Measurements from ENCODE around the gene COL4A2. TPM values are rescaled to one million over a fixed set of nuclear protein-coding genes. Genes with fewer than 3 reads are reported as not detected.

The COL4A2 gene
- total RNA-seq, 1 donor from 2014 or later, result 1,556 TPM

DNA sequence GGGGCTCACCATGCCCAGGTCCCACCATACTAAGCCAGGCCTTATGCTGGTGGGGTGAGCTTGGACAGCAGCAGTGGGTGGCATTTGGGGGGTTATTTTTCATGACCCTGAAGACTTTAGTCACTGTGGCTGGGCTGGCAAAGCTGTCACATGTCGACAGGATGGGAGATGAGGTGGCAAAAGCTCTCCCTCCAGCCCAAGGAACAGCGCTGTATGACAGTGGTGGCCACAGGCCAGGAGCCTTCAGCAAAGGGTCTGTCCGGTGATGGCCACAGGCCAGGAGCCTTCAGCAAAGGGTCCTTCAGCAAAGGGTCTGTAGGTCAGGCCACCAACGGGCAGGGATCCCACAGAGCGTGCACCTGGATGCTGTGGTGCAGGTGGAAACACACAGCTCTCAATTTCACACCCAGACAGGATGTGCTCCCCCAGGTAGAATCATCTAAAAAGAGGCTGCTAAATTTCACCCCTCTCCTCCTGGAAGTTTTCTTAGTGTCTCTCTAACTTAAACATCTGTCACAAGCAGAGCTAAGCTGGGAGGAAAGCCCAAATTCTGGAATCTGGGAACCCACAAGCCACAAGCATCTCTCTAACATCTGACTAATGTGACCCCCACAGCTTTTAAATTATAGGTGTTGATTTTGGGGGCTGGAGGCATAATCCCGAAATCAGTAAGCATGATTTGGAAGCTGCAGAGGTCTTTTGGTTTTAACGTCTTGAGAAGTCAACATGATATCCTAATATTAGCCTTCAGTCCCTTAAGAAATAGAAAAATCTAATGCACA lies 23.2 kb upstream of the COL4A2 start:
- no peaks in the 10 kb centered on the region for H3K9me3 Mint-ChIP-seq (ENCODE audit: unreplicated experiment)

DNA sequence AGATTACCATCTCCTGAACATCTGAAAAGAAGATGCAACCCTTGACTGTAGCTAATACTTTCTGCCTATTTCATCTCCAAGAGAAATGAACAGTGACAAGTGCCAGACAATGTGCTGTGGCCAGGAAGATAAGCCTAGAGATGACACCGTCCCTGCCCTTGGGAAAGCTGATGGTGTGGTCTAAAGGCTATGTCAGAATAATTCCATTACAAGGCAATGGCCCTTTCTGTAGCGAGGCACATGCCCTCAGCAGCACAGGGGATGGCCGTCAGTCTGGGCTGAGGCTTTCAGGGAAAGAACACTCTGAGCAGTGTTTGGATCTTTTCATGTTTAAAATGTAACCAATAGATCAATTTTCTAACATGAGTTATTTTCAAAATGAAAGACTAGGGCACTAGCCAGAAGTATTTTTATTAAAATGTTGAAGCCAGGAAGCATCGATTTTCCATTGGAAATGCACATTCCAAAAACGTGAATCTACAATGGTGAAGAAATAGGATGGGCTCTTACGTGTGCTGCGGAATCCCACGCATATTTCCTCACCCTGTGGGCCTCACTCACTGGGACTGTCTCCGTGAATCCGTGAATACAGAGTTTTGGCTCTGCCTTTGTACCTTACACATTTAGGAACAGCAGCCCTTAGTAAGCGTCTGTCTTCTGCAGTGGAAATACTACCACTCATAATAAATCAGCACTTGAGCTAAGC lies 22.2 kb upstream of the COL4A2 start:
- H3K4me1 Mint-ChIP-seq (ENCODE audit: unreplicated experiment), result peaks cover 74% of the 10 kb centered on the region
- H3K9me3 Mint-ChIP-seq (ENCODE audit: unreplicated experiment), result no peaks in the 10 kb centered on the region
- DNase-seq (ENCODE audit: low spot score), result no peak
- TF ChIP-seq CTCF (IDR thresholded peaks at IDR 0.05; ENCODE audit: unreplicated experiment), result no peak
- H3K27me3 Mint-ChIP-seq (ENCODE audit: unreplicated experiment), result peaks cover 24% of the 10 kb centered on the region
- peaks cover 67% of the 10 kb centered on the region for H3K36me3 Mint-ChIP-seq (ENCODE audit: low read depth, unreplicated experiment)
- H3K27ac Mint-ChIP-seq (ENCODE audit: unreplicated experiment), result no peak overlapping the region
- no peak overlapping the region for H3K4me3 Mint-ChIP-seq (ENCODE audit: unreplicated experiment)

More for the DNA sequence above, 23.2 kb upstream of the COL4A2 start:
- H3K27me3 Mint-ChIP-seq (ENCODE audit: unreplicated experiment), result peaks cover 20% of the 10 kb centered on the region
- no peak overlapping the region for H3K4me3 Mint-ChIP-seq (ENCODE audit: unreplicated experiment)
- no peak overlapping the region for H3K27ac Mint-ChIP-seq (ENCODE audit: unreplicated experiment)
- TF ChIP-seq CTCF (IDR thresholded peaks at IDR 0.05; ENCODE audit: unreplicated experiment), result no peak
- no peak for DNase-seq (ENCODE audit: low spot score)
- H3K4me1 Mint-ChIP-seq (ENCODE audit: unreplicated experiment), result peaks cover 73% of the 10 kb centered on the region
- peaks cover 62% of the 10 kb centered on the region for H3K36me3 Mint-ChIP-seq (ENCODE audit: low read depth, unreplicated experiment)

DNA sequence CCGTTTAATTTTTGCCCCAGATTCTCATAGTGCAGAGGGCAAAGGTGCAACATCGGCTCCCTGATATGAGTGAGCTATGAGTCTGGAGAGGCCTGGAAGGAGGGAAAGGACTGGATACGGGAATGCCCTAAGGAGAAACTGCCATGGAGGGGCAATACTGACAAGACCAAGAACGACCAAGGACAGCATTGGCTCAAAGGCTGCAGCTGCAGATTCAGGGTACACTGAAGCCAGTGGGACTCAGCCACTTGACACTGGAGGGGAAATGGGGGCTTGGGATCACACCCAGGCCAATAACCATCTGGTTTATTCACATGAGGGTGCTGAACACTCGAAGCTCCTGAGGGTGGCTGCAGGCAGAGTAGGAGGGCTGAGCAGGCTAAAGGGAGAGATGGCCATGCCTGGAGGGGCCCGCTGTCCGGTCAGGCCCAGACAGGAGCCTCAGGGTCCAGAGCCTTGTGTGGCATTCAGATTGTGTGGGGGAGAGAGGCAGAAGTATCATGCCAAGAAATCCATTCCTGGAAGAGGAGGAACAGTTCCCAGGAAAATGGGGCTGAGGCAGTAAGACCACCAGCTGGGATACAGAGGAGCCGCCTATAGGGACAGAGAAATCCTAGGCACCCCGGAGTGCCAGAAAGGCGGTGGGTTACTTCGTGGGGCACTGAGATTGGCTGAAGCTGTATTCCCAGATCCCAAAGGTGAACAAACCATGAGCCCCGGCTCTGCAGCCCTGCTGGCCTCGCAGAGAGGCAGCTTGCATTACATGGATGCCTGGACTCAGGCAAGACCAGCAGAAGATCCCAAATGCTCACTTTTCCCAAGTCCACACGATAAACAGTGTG lies 20.9 kb upstream of the COL4A2 start:
- no peak overlapping the region for H3K4me3 Mint-ChIP-seq (ENCODE audit: unreplicated experiment)
- peak overlapping the region; percentile 24 for H3K27ac Mint-ChIP-seq (ENCODE audit: unreplicated experiment)
- peaks cover 69% of the 10 kb centered on the region for H3K36me3 Mint-ChIP-seq (ENCODE audit: low read depth, unreplicated experiment)
- no peak for DNase-seq (ENCODE audit: low spot score)
- peaks cover 77% of the 10 kb centered on the region for H3K4me1 Mint-ChIP-seq (ENCODE audit: unreplicated experiment)
- H3K27me3 Mint-ChIP-seq (ENCODE audit: unreplicated experiment), result peaks cover 27% of the 10 kb centered on the region
- no peak for TF ChIP-seq CTCF (IDR thresholded peaks at IDR 0.05; ENCODE audit: unreplicated experiment)
- no peaks in the 10 kb centered on the region for H3K9me3 Mint-ChIP-seq (ENCODE audit: unreplicated experiment)

- no peak for DNase-seq (ENCODE audit: low spot score)
- peak overlapping the region; percentile 14 for H3K27ac Mint-ChIP-seq (ENCODE audit: unreplicated experiment)
- peaks cover 69% of the 10 kb centered on the region for H3K36me3 Mint-ChIP-seq (ENCODE audit: low read depth, unreplicated experiment)
- no peaks in the 10 kb centered on the region for H3K9me3 Mint-ChIP-seq (ENCODE audit: unreplicated experiment)
- no peak for TF ChIP-seq CTCF (IDR thresholded peaks at IDR 0.05; ENCODE audit: unreplicated experiment)
- peaks cover 23% of the 10 kb centered on the region for H3K27me3 Mint-ChIP-seq (ENCODE audit: unreplicated experiment)
- H3K4me1 Mint-ChIP-seq (ENCODE audit: unreplicated experiment), result peaks cover 78% of the 10 kb centered on the region
- H3K4me3 Mint-ChIP-seq (ENCODE audit: unreplicated experiment), result peak overlapping the region; percentile 71
These were observed 20.0 kb upstream of the COL4A2 start for GRCh38 chr13:110286833-110287819.
